SU-DHL-6 (cell line): ENCODE data around the gene TRPM7.
"Not testable (repeated sequence)": the region's sequence is repeated elsewhere in the genome, so short reads cannot be mapped to it uniquely, and the experiment has no call there.

ENCODE experiments used
- H2AFZ ChIP-seq: fragments of 200-600 bp; sonication (generic); 2 replicates; pipeline ENCODE4 v1.6.1; 2014; ENCODE audit warnings: low read depth, mild to moderate bottlenecking, moderate library complexity, mixed read lengths, antibody characterized with exemption, low read length; ENCODE audit not compliant: severe bottlenecking
- H3F3A ChIP-seq: fragments of 200-600 bp; shearing (Covaris generic); 2 replicates; pipeline ENCODE4 v1.6.0; 2016; ENCODE audit warnings: antibody characterized with exemption, mild to moderate bottlenecking; ENCODE audit not compliant: insufficient read depth
- H3K27ac ChIP-seq: fragments of 200-600 bp; sonication (generic); 2 replicates; pipeline ENCODE4 v1.5.1; 2016; ENCODE audit warnings: low read depth, mild to moderate bottlenecking, low read length, moderate library complexity, mixed read lengths
- H3K27me3 ChIP-seq: fragments of 200-600 bp; sonication (generic), shearing (Covaris generic); 2 replicates; pipeline ENCODE4 v1.6.0; 2014; ENCODE audit warnings: mild to moderate bottlenecking, low read length
- H3K36me3 ChIP-seq: fragments of 200-600 bp; sonication (generic); 2 replicates; pipeline ENCODE4 v1.6.1; 2014; ENCODE audit warnings: mild to moderate bottlenecking, low read length, mixed read lengths
- H3K4me2 ChIP-seq: fragments of 300-600, 200-600 bp; shearing (Covaris generic), sonication (generic); 2 replicates; pipeline ENCODE4 v1.6.0; 2014; ENCODE audit warnings: low read length, low read depth, mild to moderate bottlenecking; ENCODE audit not compliant: poor library complexity, severe bottlenecking
- H3K4me3 ChIP-seq: fragments of 200-600 bp; sonication (generic); 2 replicates; pipeline ENCODE4 v1.5.1; 2014; ENCODE audit warnings: antibody characterized with exemption, low read length, mild to moderate bottlenecking, mixed read lengths; ENCODE audit not compliant: insufficient read depth, poor library complexity, severe bottlenecking
- H3K79me2 ChIP-seq: fragments of 200-600 bp; sonication (generic); 2 replicates; pipeline ENCODE4 v1.6.1; 2014; ENCODE audit warnings: mild to moderate bottlenecking, low read length, moderate library complexity; ENCODE audit not compliant: insufficient read depth
- H3K9ac ChIP-seq: fragments of 200-600 bp; sonication (generic); 2 replicates; pipeline ENCODE4 v1.7.0; 2014; ENCODE audit warnings: mild to moderate bottlenecking, low read length
- H3K9me2 ChIP-seq: fragments of 200-600 bp; sonication (generic); replicated peaks from 2 replicates; pipeline ENCODE4 v1.6.1; 2014; ENCODE audit warnings: low read length; ENCODE audit not compliant: insufficient read depth
- H3K9me3 ChIP-seq: fragments of 200-600 bp; sonication (generic); 2 replicates; pipeline ENCODE4 v1.6.1; 2014; ENCODE audit warnings: low read length, mixed read lengths; ENCODE audit not compliant: insufficient read depth
- H4K20me1 ChIP-seq: fragments of 200-600 bp; sonication (generic); 2 replicates; pipeline ENCODE4 v1.6.1; 2014; ENCODE audit warnings: low read depth, mild to moderate bottlenecking, antibody characterized with exemption, low read length, moderate library complexity, mixed read lengths
- EZH2phosphoT487 ChIP-seq: fragments of 200-600 bp; sonication (generic), shearing (Covaris generic); conservative IDR thresholded peaks from 2 replicates; pipeline ENCODE4 v1.6.1; 2018; ENCODE audit warnings: mild to moderate bottlenecking, antibody characterized with exemption, low read length, moderate library complexity, mixed read lengths
- TF ChIP-seq, protein P1 (sequence below): fragments of 200-600 bp; sonication (generic); IDR thresholded peaks from one replicate; pipeline ENCODE4 v1.5.1; 2017; ENCODE audit warnings: antibody characterized with exemption, mild to moderate bottlenecking, low read length, moderate library complexity; ENCODE audit not compliant: insufficient read depth, poor library complexity, severe bottlenecking

Gene TRPM7

DNA sequence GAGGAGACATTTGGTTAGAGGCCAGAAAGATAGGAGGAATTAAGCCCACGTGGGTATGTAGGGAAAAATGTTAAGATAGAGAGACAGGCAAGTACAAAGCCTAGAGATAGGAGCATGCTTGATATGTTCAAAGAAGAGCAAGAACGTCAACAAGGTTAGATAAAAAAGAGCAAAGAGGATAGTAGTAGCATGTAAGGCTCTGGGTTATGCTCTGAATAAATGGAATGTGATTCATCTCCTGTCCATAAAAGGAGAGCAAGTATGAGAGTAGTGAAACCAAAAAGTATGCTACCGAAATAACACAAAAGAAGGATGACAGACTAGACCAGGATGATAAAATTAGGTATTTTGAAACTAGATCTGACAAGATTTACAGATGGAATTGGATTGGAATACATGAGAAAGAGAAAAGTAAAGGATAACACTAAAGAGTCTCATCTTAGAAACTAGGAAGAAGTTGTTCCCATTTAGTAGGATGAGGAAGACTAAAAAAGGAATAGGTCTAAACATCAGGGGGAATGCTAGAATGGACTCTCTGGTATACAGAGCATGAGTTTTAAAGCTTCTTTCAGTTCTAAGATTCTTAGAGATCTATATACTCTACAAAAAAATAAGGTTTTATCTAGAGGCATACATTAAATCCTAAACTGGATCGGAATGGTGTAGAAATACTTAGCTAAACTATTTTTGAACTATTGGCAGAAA, 59.1 kb downstream of the TRPM7 start:
- peaks cover 25% of the 10 kb centered on the region; the same call in 1 of the 2 replicates for H3K36me3 ChIP-seq
- H3K4me3 ChIP-seq: no peak overlapping the region
- no peak for TF ChIP-seq EZH2phosphoT487
- TF ChIP-seq, protein P1, sequence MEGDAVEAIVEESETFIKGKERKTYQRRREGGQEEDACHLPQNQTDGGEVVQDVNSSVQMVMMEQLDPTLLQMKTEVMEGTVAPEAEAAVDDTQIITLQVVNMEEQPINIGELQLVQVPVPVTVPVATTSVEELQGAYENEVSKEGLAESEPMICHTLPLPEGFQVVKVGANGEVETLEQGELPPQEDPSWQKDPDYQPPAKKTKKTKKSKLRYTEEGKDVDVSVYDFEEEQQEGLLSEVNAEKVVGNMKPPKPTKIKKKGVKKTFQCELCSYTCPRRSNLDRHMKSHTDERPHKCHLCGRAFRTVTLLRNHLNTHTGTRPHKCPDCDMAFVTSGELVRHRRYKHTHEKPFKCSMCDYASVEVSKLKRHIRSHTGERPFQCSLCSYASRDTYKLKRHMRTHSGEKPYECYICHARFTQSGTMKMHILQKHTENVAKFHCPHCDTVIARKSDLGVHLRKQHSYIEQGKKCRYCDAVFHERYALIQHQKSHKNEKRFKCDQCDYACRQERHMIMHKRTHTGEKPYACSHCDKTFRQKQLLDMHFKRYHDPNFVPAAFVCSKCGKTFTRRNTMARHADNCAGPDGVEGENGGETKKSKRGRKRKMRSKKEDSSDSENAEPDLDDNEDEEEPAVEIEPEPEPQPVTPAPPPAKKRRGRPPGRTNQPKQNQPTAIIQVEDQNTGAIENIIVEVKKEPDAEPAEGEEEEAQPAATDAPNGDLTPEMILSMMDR: no peak

DNA sequence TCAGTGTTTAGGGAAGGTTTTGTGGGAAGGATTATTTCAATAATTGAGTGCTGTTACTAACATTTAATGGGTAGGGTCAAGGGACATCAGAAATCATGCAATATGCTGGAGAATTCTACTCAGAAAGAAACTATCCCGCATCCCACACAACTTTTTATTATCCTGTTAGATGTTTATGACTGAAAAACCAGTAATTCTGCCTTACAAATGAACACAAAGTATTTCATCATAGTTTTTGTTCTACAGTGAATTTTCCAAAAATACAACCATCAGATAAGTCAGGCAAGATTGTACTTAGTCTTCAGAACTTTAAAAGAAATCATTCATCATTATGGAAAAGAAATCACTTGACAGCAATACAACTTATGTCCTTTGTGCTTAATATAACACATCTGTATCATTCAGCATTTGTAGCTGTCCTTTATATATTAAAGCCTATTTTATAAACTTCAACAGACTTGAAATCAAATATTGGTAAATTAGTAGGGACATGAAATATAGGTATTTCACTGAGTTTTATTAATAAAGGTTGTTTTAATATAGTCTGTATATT, 61.9 kb downstream of the TRPM7 start:
- Histone ChIP-seq H4K20me1 (no peaks in the 10 kb centered on the region), H3K27ac (no peak overlapping the region), H2AFZ (no peak overlapping the region), H3K27me3 (no peaks in the 10 kb centered on the region), H3K9me3 (no peaks in the 10 kb centered on the region), H3F3A (peaks cover 8% of the 10 kb centered on the region; the same call in 1 of the 2 replicates), H3K4me2 (no peak overlapping the region), H3K9me2 (no peaks in the 10 kb centered on the region), H3K9ac (no peak overlapping the region), H3K79me2 (no peaks in the 10 kb centered on the region), H3K4me3 (no peak overlapping the region), H3K36me3 (peaks cover 14% of the 10 kb centered on the region; the same call in 1 of the 2 replicates)
- no peak for TF ChIP-seq EZH2phosphoT487
- TF ChIP-seq, protein P1: no peak

More for the DNA sequence above, 59.1 kb downstream of the TRPM7 start:
- no peaks in the 10 kb centered on the region for H4K20me1 ChIP-seq
- H3K27me3 ChIP-seq: no peaks in the 10 kb centered on the region
- no peak overlapping the region for H3K9ac ChIP-seq
- H3K27ac ChIP-seq: no peak overlapping the region
- no peaks in the 10 kb centered on the region for H3K9me3 ChIP-seq
- no peaks in the 10 kb centered on the region for H3K79me2 ChIP-seq
- no peak overlapping the region for H3K4me2 ChIP-seq
- H3F3A ChIP-seq: peaks cover 8% of the 10 kb centered on the region; the same call in 1 of the 2 replicates
- no peak overlapping the region for H2AFZ ChIP-seq
- no peaks in the 10 kb centered on the region for H3K9me2 ChIP-seq

- not testable (repeated sequence) for H3K9ac ChIP-seq, H3K4me3 ChIP-seq, H2AFZ ChIP-seq, H4K20me1 ChIP-seq, H3F3A ChIP-seq, H3K4me2 ChIP-seq, H3K79me2 ChIP-seq, H3K27ac ChIP-seq, H3K27me3 ChIP-seq, H3K9me2 ChIP-seq, H3K9me3 ChIP-seq
- peaks cover 17% of the 10 kb centered on the region; the same call in 1 of the 2 replicates for H3K36me3 ChIP-seq
Measured at GRCh38 chr15:50622361-50622943, 64.1 kb downstream of the TRPM7 start.

- not testable (repeated sequence) for H3K4me2 ChIP-seq, H4K20me1 ChIP-seq
Measured at GRCh38 chr15:50616960-50617359, 69.6 kb downstream of the TRPM7 start.

DNA sequence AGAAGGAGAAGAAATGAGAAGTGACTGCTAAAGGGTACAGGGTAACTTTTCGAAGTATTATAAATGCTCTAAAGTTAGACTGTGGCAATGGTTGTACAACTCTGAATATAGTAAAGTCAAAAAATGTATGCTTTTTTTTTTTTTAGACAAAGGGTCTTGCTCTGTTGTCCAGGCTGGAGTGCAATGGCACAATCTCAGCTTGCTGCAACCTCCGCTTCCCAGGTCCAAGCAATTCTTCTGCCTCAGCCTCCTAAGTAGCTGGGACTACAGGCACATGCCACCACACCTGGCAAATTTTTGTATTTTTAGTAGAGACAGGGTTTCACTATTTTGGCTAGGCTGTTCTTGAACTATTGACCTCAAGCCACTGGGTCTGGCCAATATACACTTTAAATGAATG, 70.0 kb downstream of the TRPM7 start:
- H3K27me3 ChIP-seq, H2AFZ ChIP-seq, H3K9me3 ChIP-seq, H3K4me2 ChIP-seq, H3K4me3 ChIP-seq, H3F3A ChIP-seq, H3K9me2 ChIP-seq, H3K79me2 ChIP-seq, H3K9ac ChIP-seq, H4K20me1 ChIP-seq, H3K27ac ChIP-seq: not testable (repeated sequence)
- H3K36me3 ChIP-seq: peaks cover 31% of the 10 kb centered on the region

More at GRCh38 chr15:50616960-50617359, 69.6 kb downstream of the TRPM7 start:
- H3K79me2 ChIP-seq, H3K27ac ChIP-seq, H3K9ac ChIP-seq, H3K9me2 ChIP-seq, H3K9me3 ChIP-seq, H2AFZ ChIP-seq, H3K4me3 ChIP-seq, H3K27me3 ChIP-seq, H3F3A ChIP-seq: not testable (repeated sequence)
- H3K36me3 ChIP-seq: peaks cover 28% of the 10 kb centered on the region; the same call in 1 of the 2 replicates
